Activated CD4-positive, alpha-beta memory T cell treated with anti-CD3 and anti-CD28 coated beads, Interleukin-2, amount 10 ng/mL, durations not matched to agents 7 days and 5 days (primary cell): Measurements from ENCODE around the gene MRPL20. TPM values are rescaled to one million over a fixed set of nuclear protein-coding genes. Genes with fewer than 3 reads are reported as not detected.
"Not testable (repeated sequence)": the region's sequence is repeated elsewhere in the genome, so short reads cannot be mapped to it uniquely, and the experiment has no call there.

Experiments
- CTCF ChIA-PET: fragments of 350-600 bp; sonication (Branson Sonifier 250); formaldehyde crosslinking; loops from one replicate; lab custom pipeline; 2021; ENCODE audit warnings: antibody characterized with exemption, inconsistent platforms; lab: Charles Lee
- POLR2A ChIA-PET: fragments of 350-600 bp; sonication (Branson Sonifier 250); formaldehyde crosslinking; loops from one replicate; lab custom pipeline; 2021; ENCODE audit warnings: antibody characterized with exemption; lab: Charles Lee
- DNase-seq: peaks from one replicate; pipeline ENCODE4 v3.0.0-alpha.2; 2020
- H3K27ac Mint-ChIP-seq: one replicate; pipeline ENCODE4 v1.8.0; 2021; ENCODE audit warnings: mild to moderate bottlenecking, mixed read lengths
- H3K27me3 Mint-ChIP-seq: one replicate; pipeline ENCODE4 v1.8.0; 2021; ENCODE audit warnings: mixed read lengths
- H3K36me3 Mint-ChIP-seq: one replicate; pipeline ENCODE4 v1.8.0; 2021; ENCODE audit warnings: low read depth, mixed read lengths
- H3K4me1 Mint-ChIP-seq: one replicate; pipeline ENCODE4 v1.8.0; 2021; ENCODE audit warnings: mixed read lengths
- H3K4me3 Mint-ChIP-seq: one replicate; pipeline ENCODE4 v1.8.0; 2021; ENCODE audit warnings: mild to moderate bottlenecking, mixed read lengths
- H3K9me3 Mint-ChIP-seq: one replicate; pipeline ENCODE4 v1.8.0; 2021; ENCODE audit warnings: mixed read lengths
- total RNA-seq, 2 experiments: library from RNA; stranded (reverse); gene quantifications; one replicate each; pipeline ENCODE4 v1.2.3, GENCODE V29; 2021

The MRPL20 gene
- total RNA-seq, 2 experiments from 2014 or later = 82.8 to 87.3 TPM

GRCh38 chr1:1434131-1434823 lies 27.2 kb upstream of the MRPL20 start:
- H3K36me3 Mint-ChIP-seq = no peaks in the 10 kb centered on the region
- no peak for DNase-seq
- H3K27me3 Mint-ChIP-seq = peaks cover 17% of the 10 kb centered on the region
- CTCF ChIA-PET = no interaction called here
- peaks cover 6% of the 10 kb centered on the region for H3K4me1 Mint-ChIP-seq
- H3K4me3 Mint-ChIP-seq = no peak overlapping the region
- no peak overlapping the region for H3K27ac Mint-ChIP-seq
- no peaks in the 10 kb centered on the region for H3K9me3 Mint-ChIP-seq
- POLR2A ChIA-PET = interaction anchor here (0.6 to 0.9 kb wide), 2 partner anchors 26 to 71 kb away, joined by 3 read pairs; no protein-coding TSS in a partner anchor

GRCh38 chr1:1433804-1434130 lies 26.7 kb upstream of the MRPL20 start:
- ChIA-PET CTCF (no interaction called here), POLR2A (interaction anchor here (0.9 kb wide), 1 partner anchor 26 kb away, joined by 3 read pairs; no protein-coding TSS in a partner anchor)
- Mint-ChIP-seq H3K4me3 (no peak overlapping the region), H3K9me3 (no peaks in the 10 kb centered on the region), H3K27me3 (peaks cover 17% of the 10 kb centered on the region), H3K36me3 (no peaks in the 10 kb centered on the region), H3K27ac (no peak overlapping the region), H3K4me1 (peaks cover 6% of the 10 kb centered on the region)
- no peak for DNase-seq

DNA sequence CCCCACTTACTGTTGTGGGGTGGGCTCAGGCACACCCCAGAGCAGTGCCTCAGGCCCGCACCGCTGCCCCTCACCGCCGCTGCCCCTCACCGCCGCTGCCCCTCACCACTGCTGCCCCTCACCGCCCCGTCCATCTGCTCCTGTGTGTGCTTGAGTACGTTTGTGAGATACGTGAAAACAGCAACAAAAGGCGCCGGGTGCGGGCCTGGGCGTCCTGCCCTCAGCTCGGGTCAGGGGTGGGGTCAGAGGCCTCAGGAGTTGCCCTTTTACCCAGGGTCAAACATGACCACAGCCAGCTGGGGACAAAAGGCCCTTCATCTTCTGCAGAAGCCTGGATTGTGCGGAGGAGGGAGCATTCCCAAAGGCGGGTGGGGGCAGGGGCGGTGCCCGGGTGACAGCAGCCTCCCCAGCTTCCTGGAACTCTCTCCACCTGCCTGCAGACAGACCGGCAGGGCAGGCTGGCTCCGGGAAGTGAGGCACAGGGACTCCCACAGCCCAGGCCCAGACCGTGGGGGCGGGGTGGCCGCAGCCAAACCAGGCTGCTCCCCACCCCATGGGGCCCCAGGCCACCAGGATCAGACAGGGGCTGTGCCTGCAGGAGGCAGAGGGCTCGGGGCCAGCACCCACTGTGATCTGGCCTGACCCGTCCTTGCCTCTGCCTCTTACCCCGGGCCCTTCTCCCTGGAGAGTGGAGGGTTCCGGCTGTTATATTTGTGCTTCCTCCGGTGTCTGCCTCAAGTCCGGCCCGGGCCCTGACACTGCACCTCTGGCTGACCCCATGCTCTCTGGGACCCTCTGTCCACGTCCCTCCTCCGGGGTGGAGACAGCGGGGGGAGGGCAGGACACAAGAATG lies 26.1 kb upstream of the MRPL20 start:
- POLR2A ChIA-PET = interaction anchor here (0.9 kb wide), 1 partner anchor 25 kb away, joined by 3 read pairs; no protein-coding TSS in a partner anchor
- CTCF ChIA-PET = no interaction called here
- DNase-seq = no peak
- H3K4me3 Mint-ChIP-seq = no peak overlapping the region
- H3K27ac Mint-ChIP-seq = no peak overlapping the region
- H3K9me3 Mint-ChIP-seq = no peaks in the 10 kb centered on the region
- H3K27me3 Mint-ChIP-seq = peaks cover 20% of the 10 kb centered on the region
- H3K36me3 Mint-ChIP-seq = no peaks in the 10 kb centered on the region
- peaks cover 8% of the 10 kb centered on the region for H3K4me1 Mint-ChIP-seq

GRCh38 chr1:1432274-1432950 lies 25.3 kb upstream of the MRPL20 start:
- Mint-ChIP-seq H3K27ac (no peak overlapping the region), H3K27me3 (peaks cover 20% of the 10 kb centered on the region), H3K9me3 (no peaks in the 10 kb centered on the region), H3K4me1 (peaks cover 8% of the 10 kb centered on the region), H3K36me3 (no peaks in the 10 kb centered on the region), H3K4me3 (no peak overlapping the region)
- ChIA-PET POLR2A (no interaction called here), CTCF (no interaction called here)
- DNase-seq = no peak

DNA sequence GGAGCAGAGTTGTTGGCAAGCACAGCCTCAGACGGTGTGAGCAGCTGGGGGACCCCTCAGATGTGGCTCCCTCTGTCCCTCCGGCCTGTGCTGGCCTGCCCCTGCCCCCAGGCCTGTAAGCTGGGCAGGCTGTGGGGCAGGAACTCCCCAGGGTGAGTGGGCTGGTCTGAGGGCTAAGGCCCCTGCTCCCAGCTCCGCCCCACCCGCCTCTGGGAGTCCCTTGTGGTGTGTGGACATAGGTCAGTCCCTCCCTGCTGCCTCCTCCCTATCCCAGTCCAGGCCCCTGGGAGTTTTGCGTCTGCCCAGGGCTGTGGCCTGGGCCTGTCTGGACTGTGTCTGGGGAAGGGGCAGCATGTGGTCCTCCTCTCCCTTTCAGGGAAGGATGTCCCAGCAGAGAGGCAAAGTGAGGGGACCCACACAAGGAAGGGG lies 24.8 kb upstream of the MRPL20 start:
- no peak for DNase-seq
- no peaks in the 10 kb centered on the region for H3K9me3 Mint-ChIP-seq
- H3K4me1 Mint-ChIP-seq = peaks cover 8% of the 10 kb centered on the region
- H3K4me3 Mint-ChIP-seq = no peak overlapping the region
- POLR2A ChIA-PET = no interaction called here
- no peak overlapping the region for H3K27ac Mint-ChIP-seq
- CTCF ChIA-PET = no interaction called here
- peaks cover 20% of the 10 kb centered on the region for H3K27me3 Mint-ChIP-seq
- H3K36me3 Mint-ChIP-seq = no peaks in the 10 kb centered on the region

DNA sequence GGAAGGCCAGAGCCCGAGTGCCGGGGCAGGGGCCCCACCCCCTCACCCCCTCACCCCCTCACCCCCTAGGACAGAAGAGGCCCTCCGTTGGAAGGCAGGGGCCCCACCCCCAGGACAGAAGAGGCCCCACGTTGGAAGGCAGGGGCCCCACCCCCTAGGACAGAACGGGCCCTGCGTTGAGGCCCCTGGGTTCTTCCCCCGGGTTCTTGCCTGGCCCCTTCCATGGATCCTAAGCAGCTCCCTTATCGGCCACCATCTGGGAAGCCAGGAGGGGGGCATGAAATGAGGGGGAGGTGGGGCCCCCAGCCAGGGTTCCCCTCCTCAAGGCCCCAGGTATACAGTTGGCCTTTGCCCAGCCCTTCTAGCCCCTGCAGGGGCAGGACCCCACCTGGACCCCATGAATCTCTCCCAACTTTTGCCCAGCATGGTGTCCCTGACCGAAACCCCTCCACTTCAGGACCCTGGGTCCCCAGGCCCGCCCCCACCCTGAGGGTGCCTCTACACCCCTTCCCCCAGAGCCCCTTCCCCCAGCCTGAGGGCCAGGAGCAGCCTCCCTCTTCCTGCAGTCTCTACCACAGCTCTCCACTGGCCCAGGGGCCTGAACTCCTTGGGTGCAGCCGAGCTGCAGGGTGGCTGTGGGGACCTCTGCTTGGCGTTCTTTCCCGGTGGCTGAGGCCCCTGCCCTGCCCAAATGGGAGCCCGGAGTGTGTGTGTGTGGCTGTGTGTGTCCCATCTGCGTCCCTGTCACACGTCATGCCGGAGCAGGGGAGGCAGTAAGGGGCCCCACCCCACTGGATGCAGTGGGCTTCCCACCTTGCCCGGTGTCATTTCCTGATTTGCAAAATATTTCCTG lies 24.1 kb upstream of the MRPL20 start:
- H3K36me3 Mint-ChIP-seq = no peaks in the 10 kb centered on the region
- H3K27me3 Mint-ChIP-seq = peaks cover 19% of the 10 kb centered on the region
- no peak overlapping the region for H3K27ac Mint-ChIP-seq
- DNase-seq = no peak
- H3K4me3 Mint-ChIP-seq = no peak overlapping the region
- POLR2A ChIA-PET = no interaction called here
- H3K4me1 Mint-ChIP-seq = peaks cover 8% of the 10 kb centered on the region
- CTCF ChIA-PET = no interaction called here
- no peaks in the 10 kb centered on the region for H3K9me3 Mint-ChIP-seq

DNA sequence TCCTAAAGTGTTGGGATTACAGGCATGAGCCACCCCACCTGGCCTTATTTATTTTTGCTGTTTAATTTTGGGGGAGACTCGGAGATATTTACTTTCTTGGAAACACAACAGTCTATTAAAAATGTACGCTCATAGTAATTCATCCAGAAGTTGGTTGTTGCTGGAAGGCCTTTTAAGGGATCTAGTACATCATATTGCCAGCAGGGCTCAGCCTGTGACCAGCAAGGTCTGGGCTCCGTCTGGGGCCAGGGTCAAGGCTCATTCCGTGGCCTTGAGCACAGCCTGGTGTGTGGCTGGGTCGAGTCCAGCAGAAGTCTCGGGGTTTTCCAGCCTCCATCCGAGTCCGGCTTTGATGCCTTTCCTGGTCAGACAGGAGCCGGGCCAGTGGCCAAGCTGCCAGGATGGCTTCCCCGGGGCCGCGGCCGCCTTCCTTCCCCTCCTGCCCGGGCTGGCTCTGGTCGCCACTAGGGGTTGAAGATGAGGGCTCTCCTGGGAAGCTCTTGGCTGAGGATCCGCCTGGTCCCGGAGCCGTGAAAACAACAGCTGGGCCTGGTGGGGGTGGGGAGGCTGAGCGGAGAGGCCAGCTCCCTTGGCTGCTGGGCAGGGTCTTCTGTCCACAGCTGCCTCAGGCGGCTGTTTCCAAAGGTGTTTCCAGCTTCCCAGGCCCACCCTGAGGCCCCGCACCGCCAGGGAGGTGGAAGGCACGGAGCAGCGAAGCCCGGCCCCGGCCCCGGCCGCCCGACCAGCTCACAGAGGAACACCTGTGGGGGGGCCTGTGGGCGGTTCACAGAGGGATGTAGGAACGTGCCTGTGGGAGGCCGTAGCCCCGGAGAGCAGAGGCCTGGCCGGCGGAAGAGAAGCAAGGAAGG lies 23.3 kb upstream of the MRPL20 start:
- peaks cover 7% of the 10 kb centered on the region for H3K4me1 Mint-ChIP-seq
- CTCF ChIA-PET = interaction anchor here (0.6 kb wide), 1 partner anchor 605 kb away, joined by 3 read pairs; no protein-coding TSS in a partner anchor
- POLR2A ChIA-PET = no interaction called here
- DNase-seq = no peak
- H3K4me3 Mint-ChIP-seq = no peak overlapping the region
- H3K27me3 Mint-ChIP-seq = peaks cover 23% of the 10 kb centered on the region
- H3K9me3 Mint-ChIP-seq = no peaks in the 10 kb centered on the region
- no peaks in the 10 kb centered on the region for H3K36me3 Mint-ChIP-seq
- H3K27ac Mint-ChIP-seq = no peak overlapping the region

DNA sequence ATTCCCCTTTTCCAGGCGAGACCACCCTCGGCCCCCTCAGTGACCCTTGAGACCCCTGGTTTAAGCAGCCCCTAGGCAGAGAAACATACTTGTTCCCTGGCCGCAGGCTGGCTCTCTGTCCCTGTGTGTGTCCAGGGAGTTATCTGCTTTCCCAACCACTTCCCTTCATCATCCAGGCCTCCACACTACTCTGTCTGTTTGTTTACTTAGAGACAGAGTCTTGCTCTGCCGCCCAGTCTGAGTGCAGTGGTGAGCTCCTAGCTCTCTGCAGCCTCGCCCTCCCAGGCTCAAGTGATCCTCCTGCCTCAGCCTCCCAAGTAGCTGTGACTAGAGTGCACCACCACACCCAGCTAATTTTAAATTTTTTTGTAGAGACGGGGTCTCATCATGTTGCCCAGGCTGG lies 22.6 kb upstream of the MRPL20 start:
- no peak for DNase-seq
- ChIA-PET CTCF (no interaction called here), POLR2A (interaction anchor here (0.6 to 1.3 kb wide), 2 partner anchors 10 to 23 kb away, joined by 3 read pairs; partner anchors contain the start of gene MRPL20)
- Mint-ChIP-seq H3K4me1 (peaks cover 4% of the 10 kb centered on the region), H3K9me3 (no peaks in the 10 kb centered on the region), H3K4me3 (no peak overlapping the region), H3K36me3 (no peaks in the 10 kb centered on the region), H3K27me3 (peaks cover 23% of the 10 kb centered on the region), H3K27ac (no peak overlapping the region)

DNA sequence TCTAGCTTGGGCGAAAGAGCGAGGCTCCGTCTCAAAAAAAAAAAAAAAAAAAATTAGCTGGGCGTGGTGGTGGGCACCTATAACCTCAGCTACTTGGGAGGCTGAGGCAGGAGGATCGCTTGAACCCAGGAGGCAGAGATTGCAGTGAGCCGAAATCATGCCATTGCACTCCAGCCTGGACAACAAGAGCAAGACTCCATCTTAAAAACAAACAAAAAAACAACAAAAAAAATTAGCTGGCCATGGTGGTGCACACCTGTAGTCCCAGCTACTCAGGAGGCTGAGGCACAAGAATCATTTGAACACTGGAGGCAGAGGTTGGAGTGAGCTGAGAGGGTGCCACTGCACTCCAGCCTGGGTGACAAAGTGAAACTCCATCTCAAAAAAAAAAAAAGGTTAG lies 21.9 kb upstream of the MRPL20 start:
- POLR2A ChIA-PET = interaction anchor here (0.6 to 1.3 kb wide), 2 partner anchors 9 to 23 kb away, joined by 3 read pairs; partner anchors contain the start of gene MRPL20
- CTCF ChIA-PET, H3K36me3 Mint-ChIP-seq, H3K27ac Mint-ChIP-seq, H3K4me3 Mint-ChIP-seq, H3K9me3 Mint-ChIP-seq, H3K4me1 Mint-ChIP-seq, DNase-seq: not testable (repeated sequence)
- H3K27me3 Mint-ChIP-seq = peaks cover 21% of the 10 kb centered on the region

- no peak overlapping the region for H3K4me3 Mint-ChIP-seq
- POLR2A ChIA-PET = interaction anchor here (1.3 kb wide), 1 partner anchor 22 kb away, joined by 3 read pairs; the partner anchor contains the start of gene MRPL20
- H3K27me3 Mint-ChIP-seq = peaks cover 21% of the 10 kb centered on the region
- no peak for DNase-seq
- H3K36me3 Mint-ChIP-seq = no peaks in the 10 kb centered on the region
- H3K27ac Mint-ChIP-seq = no peak overlapping the region
- no peaks in the 10 kb centered on the region for H3K9me3 Mint-ChIP-seq
- CTCF ChIA-PET = no interaction called here
- H3K4me1 Mint-ChIP-seq = peaks cover 4% of the 10 kb centered on the region
Measured at GRCh38 chr1:1428174-1428573, 21.1 kb upstream of the MRPL20 start.

DNA sequence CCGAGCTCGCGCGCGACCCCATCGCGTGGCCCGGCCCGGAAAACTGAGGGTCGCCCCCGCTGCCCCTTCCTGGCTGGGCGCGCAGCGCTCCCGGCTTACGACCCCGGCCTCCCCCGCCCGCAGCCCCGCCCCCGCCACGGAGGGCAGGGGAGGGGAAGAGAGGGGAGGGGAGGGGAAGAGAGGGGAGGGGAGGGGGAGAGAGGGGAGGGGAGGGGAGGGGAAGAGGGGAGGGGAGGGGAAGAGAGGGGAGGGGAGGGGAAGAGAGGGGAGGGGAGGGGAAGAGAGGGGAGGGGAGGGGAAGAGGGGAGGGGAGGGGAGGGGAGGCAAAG lies 20.7 kb upstream of the MRPL20 start:
- H3K4me1 Mint-ChIP-seq = peaks cover 5% of the 10 kb centered on the region
- CTCF ChIA-PET = no interaction called here
- no peaks in the 10 kb centered on the region for H3K36me3 Mint-ChIP-seq
- H3K27ac Mint-ChIP-seq = no peak overlapping the region
- H3K9me3 Mint-ChIP-seq = no peaks in the 10 kb centered on the region
- peaks cover 21% of the 10 kb centered on the region for H3K27me3 Mint-ChIP-seq
- POLR2A ChIA-PET = no interaction called here
- no peak overlapping the region for H3K4me3 Mint-ChIP-seq
- no peak for DNase-seq
